ENCODE results near the gene TSHZ2. TPM values are rescaled to one million over a fixed set of nuclear protein-coding genes. Genes with fewer than 3 reads are reported as not detected.

TSHZ2 gene
- total RNA-seq, 1 experiment from 2014 or later: 0.20 TPM

- H3K9me3 Mint-ChIP-seq: peaks cover 4% of the 10 kb centered on the region; the same call in 1 of the 2 replicates
- DNase-seq (ENCODE audit: low spot score) (no peak), ATAC-seq (no peak)
- H3K4me3 Mint-ChIP-seq: no peak overlapping the region
- POLR2A ChIA-PET: no interaction called here
- CTCF ChIA-PET: no interaction called here
- TF ChIP-seq, protein P1, sequence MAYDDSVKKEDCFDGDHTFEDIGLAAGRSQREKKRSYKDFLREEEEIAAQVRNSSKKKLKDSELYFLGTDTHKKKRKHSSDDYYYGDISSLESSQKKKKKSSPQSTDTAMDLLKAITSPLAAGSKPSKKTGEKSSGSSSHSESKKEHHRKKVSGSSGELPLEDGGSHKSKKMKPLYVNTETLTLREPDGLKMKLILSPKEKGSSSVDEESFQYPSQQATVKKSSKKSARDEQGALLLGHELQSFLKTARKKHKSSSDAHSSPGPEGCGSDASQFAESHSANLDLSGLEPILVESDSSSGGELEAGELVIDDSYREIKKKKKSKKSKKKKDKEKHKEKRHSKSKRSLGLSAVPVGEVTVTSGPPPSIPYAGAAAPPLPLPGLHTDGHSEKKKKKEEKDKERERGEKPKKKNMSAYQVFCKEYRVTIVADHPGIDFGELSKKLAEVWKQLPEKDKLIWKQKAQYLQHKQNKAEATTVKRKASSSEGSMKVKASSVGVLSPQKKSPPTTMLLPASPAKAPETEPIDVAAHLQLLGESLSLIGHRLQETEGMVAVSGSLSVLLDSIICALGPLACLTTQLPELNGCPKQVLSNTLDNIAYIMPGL (CRISPR knock-in tag; IDR thresholded peaks at IDR 0.05): no peak
- TF ChIP-seq OVOL2 (CRISPR knock-in tag; IDR thresholded peaks at IDR 0.05; ENCODE audit: borderline replicate concordance) (no peak), IRF2 (CRISPR knock-in tag; IDR thresholded peaks at IDR 0.05; ENCODE audit: borderline replicate concordance, low read depth) (no peak), E2F4 (CRISPR knock-in tag; IDR thresholded peaks at IDR 0.05; ENCODE audit: borderline replicate concordance, low read depth) (no peak), CBFB (CRISPR knock-in tag; IDR thresholded peaks at IDR 0.05; ENCODE audit: low read depth) (no peak)
- TF ChIP-seq, protein P2, sequence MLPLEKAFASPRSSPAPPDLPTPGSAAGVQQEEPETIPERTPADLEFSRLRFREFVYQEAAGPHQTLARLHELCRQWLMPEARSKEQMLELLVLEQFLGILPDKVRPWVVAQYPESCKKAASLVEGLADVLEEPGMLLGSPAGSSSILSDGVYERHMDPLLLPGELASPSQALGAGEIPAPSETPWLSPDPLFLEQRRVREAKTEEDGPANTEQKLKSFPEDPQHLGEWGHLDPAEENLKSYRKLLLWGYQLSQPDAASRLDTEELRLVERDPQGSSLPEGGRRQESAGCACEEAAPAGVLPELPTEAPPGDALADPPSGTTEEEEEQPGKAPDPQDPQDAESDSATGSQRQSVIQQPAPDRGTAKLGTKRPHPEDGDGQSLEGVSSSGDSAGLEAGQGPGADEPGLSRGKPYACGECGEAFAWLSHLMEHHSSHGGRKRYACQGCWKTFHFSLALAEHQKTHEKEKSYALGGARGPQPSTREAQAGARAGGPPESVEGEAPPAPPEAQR (CRISPR knock-in tag; IDR thresholded peaks at IDR 0.05): no peak
- H3K27ac Mint-ChIP-seq: no peak overlapping the region
- H3K27me3 Mint-ChIP-seq (ENCODE audit: low read depth): peaks cover 5% of the 10 kb centered on the region; the same call in 1 of the 2 replicates
- H3K4me1 Mint-ChIP-seq: peaks cover 10% of the 10 kb centered on the region
- H3K36me3 Mint-ChIP-seq: no peaks in the 10 kb centered on the region
Measured at GRCh38 chr20:53345536-53346334, 373.6 kb downstream of the TSHZ2 start.

DNA sequence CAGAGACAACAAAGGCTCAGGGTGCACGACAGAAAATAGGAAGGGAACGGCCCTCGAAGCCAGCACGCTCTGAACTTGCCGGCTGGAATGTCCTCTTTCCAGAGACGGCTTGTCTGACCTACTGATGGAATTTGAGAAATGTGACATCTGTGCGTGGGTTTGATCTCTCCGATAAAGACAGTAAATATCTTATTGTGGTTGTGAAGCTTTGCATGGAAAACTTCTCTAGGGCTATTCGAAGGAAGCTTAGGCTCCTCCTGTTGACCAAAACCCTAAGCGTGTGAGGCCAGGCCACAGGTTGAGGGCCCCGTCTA is 374.1 kb downstream of the TSHZ2 start:
- H3K27me3 Mint-ChIP-seq (ENCODE audit: low read depth): peaks cover 5% of the 10 kb centered on the region; the same call in 1 of the 2 replicates
- no peak for TF ChIP-seq EMX1 (CRISPR knock-in tag; IDR thresholded peaks at IDR 0.05)
- no peak for TF ChIP-seq CREM (CRISPR knock-in tag; IDR thresholded peaks at IDR 0.05)
- TF ChIP-seq IRF2 (CRISPR knock-in tag; IDR thresholded peaks at IDR 0.05; ENCODE audit: borderline replicate concordance, low read depth): no peak
- TF ChIP-seq, protein P3, sequence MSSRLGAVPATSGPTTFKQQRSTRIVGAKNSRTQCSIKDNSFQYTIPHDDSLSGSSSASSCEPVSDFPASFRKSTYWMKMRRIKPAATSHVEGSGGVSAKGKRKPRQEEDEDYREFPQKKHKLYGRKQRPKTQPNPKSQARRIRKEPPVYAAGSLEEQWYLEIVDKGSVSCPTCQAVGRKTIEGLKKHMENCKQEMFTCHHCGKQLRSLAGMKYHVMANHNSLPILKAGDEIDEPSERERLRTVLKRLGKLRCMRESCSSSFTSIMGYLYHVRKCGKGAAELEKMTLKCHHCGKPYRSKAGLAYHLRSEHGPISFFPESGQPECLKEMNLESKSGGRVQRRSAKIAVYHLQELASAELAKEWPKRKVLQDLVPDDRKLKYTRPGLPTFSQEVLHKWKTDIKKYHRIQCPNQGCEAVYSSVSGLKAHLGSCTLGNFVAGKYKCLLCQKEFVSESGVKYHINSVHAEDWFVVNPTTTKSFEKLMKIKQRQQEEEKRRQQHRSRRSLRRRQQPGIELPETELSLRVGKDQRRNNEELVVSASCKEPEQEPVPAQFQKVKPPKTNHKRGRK (CRISPR knock-in tag; IDR thresholded peaks at IDR 0.05; ENCODE audit: borderline replicate concordance): no peak
- H3K4me1 Mint-ChIP-seq: peaks cover 10% of the 10 kb centered on the region
- H3K9me3 Mint-ChIP-seq: peaks cover 4% of the 10 kb centered on the region; the same call in 1 of the 2 replicates
- H3K27ac Mint-ChIP-seq: no peak overlapping the region
- no peak for DNase-seq (ENCODE audit: low spot score)
- ATAC-seq: no peak
- H3K36me3 Mint-ChIP-seq: no peaks in the 10 kb centered on the region
- ChIA-PET CTCF (no interaction called here), POLR2A (no interaction called here)
- H3K4me3 Mint-ChIP-seq: no peak overlapping the region

DNA sequence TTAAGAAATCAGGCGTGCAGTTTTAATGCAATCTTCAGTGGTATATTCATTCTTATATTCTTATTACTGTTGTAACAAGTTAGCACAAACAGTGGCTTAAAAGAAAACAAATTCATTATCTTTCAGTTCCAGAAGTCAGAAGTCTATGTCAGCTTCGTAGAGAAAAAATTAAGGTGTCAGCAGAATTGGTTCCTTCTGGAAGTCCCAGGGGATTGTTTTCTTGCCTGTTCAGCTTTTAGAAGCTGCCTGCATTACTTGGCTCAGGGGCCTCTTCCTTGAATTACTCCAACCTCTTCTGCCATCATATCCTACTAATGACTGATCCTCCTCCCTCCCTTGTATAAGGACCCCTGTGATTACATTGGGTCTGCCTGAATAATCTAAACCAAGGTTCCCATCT is 377.6 kb downstream of the TSHZ2 start:
- ATAC-seq (no peak), DNase-seq (ENCODE audit: low spot score) (no peak)
- Mint-ChIP-seq H3K27me3 (ENCODE audit: low read depth) (peaks cover 5% of the 10 kb centered on the region; the same call in 1 of the 2 replicates), H3K27ac (no peak overlapping the region), H3K4me1 (peaks cover 10% of the 10 kb centered on the region), H3K36me3 (no peaks in the 10 kb centered on the region), H3K9me3 (peaks cover 4% of the 10 kb centered on the region; the same call in 1 of the 2 replicates), H3K4me3 (no peak overlapping the region)
- CTCF ChIA-PET: no interaction called here
- POLR2A ChIA-PET: no interaction called here
- TF ChIP-seq, protein P4, sequence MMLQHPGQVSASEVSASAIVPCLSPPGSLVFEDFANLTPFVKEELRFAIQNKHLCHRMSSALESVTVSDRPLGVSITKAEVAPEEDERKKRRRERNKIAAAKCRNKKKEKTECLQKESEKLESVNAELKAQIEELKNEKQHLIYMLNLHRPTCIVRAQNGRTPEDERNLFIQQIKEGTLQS (CRISPR knock-in tag; conservative IDR thresholded peaks at IDR 0.05): no peak
- TF ChIP-seq GTF2I (CRISPR knock-in tag; conservative IDR thresholded peaks at IDR 0.05): no peak
- TF ChIP-seq ZNF121 (CRISPR knock-in tag; IDR thresholded peaks at IDR 0.05): no peak
- no peak for TF ChIP-seq HMGA2 (CRISPR knock-in tag; IDR thresholded peaks at IDR 0.05)
- no peak for TF ChIP-seq ETV6 (CRISPR knock-in tag; IDR thresholded peaks at IDR 0.05)
- TF ChIP-seq GRHL2 (CRISPR knock-in tag; IDR thresholded peaks at IDR 0.05; ENCODE audit: insufficient replicate concordance, severe bottlenecking): no peak
- no peak for TF ChIP-seq ZNF263 (CRISPR knock-in tag; IDR thresholded peaks at IDR 0.05; ENCODE audit: low read depth)
- TF ChIP-seq SMAD3 (CRISPR knock-in tag; IDR thresholded peaks at IDR 0.05; ENCODE audit: borderline replicate concordance): no peak
- no peak for TF ChIP-seq NR1H2 (CRISPR knock-in tag; IDR thresholded peaks at IDR 0.05)
- TF ChIP-seq KAT7 (CRISPR knock-in tag; IDR thresholded peaks at IDR 0.05; ENCODE audit: borderline replicate concordance): no peak
- TF ChIP-seq PRDM15 (CRISPR knock-in tag; IDR thresholded peaks at IDR 0.05): no peak

Data from WTC11 (cell line).